HEK293T (cell line): ENCODE results near the gene RBP2.

ENCODE experiments used
- FOXK2 ChIP-seq: fragments of 450-650 bp; IDR thresholded peaks from 2 replicates; pipeline ENCODE4 v1.6.1; 2016; ENCODE audit warnings: mild to moderate bottlenecking
- HDGF ChIP-seq: fragments of 450-650 bp; IDR thresholded peaks from 2 replicates; pipeline ENCODE4 v1.6.1; 2017; ENCODE audit warnings: antibody characterized with exemption, borderline replicate concordance
- LEF1 ChIP-seq: fragments of 450-650 bp; IDR thresholded peaks from 2 replicates; pipeline ENCODE4 v1.6.1; 2017; ENCODE audit warnings: mild to moderate bottlenecking, borderline replicate concordance
- NFRKB ChIP-seq: fragments of 450-650 bp; IDR thresholded peaks from 2 replicates; pipeline ENCODE4 v1.6.1; 2016; ENCODE audit warnings: mild to moderate bottlenecking, moderate library complexity
- TARDBP ChIP-seq: fragments of 450-650 bp; IDR thresholded peaks from 2 replicates; pipeline ENCODE4 v1.6.1; 2016

DNA sequence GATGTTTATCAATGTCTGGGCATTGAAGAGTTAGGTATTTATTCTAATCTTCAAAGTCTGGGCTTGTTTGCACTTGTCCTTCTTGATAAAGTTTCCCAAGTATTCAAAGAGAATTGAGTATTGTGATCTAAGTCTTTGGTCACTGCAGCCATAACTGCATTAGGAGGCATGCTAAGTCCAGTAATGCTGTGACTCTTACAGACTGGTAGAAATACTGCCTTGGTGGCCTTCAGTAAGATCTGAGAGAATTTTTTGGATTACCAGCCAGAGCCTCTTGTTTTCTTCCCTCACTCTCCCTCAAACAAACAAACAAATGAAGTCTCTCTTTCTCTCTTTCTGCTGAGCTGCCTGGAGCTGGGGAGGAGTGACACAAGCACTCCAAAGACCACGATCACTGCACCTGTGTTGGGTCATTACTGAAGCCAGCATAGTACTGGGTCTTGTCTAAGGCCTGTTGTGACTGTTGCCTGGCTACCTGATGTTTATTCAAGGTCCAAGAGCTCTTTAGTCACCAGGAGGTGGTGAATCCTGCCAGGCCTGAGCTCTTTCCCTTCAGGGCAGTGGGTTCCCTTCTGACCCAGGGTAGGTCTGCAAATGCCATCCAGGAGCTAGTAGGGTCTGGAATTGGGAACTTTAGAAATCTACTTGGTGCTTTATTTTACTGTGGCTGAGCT is 14.8 kb upstream of the RBP2 start:
- TF ChIP-seq TARDBP = no peak
- no peak for TF ChIP-seq HDGF
- no peak for TF ChIP-seq FOXK2
- no peak for TF ChIP-seq NFRKB
- no peak for TF ChIP-seq LEF1
